ENCODE data around the gene PARP1. TPM values are rescaled to one million over a fixed set of nuclear protein-coding genes. Genes with fewer than 3 reads are reported as not detected.
"Not testable (repeated sequence)": the region's sequence is repeated elsewhere in the genome, so short reads cannot be mapped to it uniquely, and the experiment has no call there.

The PARP1 gene
- total RNA-seq, 1 donor from 2014 or later: 313 TPM

DNA sequence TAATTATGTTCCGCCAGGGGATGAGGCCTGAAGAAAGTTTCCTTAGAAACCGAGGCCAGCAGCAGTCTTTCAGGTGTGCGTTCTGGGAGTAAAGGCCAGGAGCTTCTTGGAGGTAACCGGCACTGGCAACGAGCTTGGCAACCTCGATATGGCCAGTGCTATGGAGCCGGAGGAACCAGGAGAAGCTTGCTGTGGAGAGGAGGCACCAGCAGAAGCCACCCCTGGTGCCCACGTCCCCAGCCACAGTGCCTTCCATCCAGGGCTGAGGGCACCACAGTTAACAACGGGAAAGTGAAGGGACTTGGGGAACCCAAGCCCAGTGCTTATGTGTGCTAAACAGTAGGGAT is 57.4 kb downstream of the PARP1 start:
- peaks cover 21% of the 10 kb centered on the region for H3K4me1 Mint-ChIP-seq
- TF ChIP-seq, protein P1, sequence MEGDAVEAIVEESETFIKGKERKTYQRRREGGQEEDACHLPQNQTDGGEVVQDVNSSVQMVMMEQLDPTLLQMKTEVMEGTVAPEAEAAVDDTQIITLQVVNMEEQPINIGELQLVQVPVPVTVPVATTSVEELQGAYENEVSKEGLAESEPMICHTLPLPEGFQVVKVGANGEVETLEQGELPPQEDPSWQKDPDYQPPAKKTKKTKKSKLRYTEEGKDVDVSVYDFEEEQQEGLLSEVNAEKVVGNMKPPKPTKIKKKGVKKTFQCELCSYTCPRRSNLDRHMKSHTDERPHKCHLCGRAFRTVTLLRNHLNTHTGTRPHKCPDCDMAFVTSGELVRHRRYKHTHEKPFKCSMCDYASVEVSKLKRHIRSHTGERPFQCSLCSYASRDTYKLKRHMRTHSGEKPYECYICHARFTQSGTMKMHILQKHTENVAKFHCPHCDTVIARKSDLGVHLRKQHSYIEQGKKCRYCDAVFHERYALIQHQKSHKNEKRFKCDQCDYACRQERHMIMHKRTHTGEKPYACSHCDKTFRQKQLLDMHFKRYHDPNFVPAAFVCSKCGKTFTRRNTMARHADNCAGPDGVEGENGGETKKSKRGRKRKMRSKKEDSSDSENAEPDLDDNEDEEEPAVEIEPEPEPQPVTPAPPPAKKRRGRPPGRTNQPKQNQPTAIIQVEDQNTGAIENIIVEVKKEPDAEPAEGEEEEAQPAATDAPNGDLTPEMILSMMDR (conservative IDR thresholded peaks at IDR 0.05): no peak
- H3K27me3 Mint-ChIP-seq (ENCODE audit: low read depth): no peaks in the 10 kb centered on the region
- peaks cover 1% of the 10 kb centered on the region for H3K36me3 Mint-ChIP-seq (ENCODE audit: low read depth)
- no peaks in the 10 kb centered on the region for H3K9me3 Mint-ChIP-seq
- H3K27ac Mint-ChIP-seq (ENCODE audit: unreplicated experiment): peak overlapping the region; percentile 53
- no peak for DNase-seq (ENCODE audit: low read depth, low spot score)
- H3K4me3 Mint-ChIP-seq: no peak overlapping the region

DNA sequence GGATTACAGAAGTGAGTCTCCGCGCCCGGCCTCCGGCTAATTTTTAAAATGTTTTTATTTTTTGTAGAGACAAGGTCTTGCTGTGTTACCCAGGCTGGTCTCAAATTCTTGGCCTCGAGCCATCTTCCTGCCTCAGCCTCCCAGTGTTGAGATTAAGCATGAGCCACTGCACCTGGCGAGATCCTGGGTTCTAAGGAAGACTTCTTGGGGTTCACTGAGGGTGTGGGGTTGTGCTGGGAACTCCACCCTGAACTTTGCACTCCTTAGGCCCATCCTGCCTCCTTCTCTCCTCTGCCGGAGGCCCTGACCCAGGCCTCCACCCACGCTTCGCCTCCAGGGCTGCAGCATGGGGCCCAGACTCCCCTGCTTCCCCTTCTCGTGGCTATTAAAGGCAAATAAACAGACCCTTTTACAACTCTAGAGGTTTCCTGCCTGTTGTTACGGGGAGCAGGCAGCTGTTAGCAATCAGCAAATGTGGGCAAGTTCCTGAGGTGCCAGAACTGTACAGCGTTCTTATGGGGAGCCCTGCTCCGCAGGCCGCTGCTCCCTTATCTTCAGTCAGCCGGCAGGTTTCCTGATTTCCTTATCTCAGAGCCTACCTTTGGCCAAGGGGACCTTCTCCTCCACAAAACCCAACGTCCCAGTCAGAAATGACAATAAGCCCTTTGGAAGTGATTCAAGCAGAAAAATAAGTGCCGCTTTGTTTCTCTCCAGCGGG is 57.9 kb downstream of the PARP1 start:
- H3K27me3 Mint-ChIP-seq (ENCODE audit: low read depth): no peaks in the 10 kb centered on the region
- TF ChIP-seq, protein P1 (conservative IDR thresholded peaks at IDR 0.05): no peak
- no peaks in the 10 kb centered on the region for H3K9me3 Mint-ChIP-seq
- DNase-seq (ENCODE audit: low read depth, low spot score): no peak
- no peak overlapping the region for H3K4me3 Mint-ChIP-seq
- H3K4me1 Mint-ChIP-seq: peaks cover 21% of the 10 kb centered on the region
- H3K27ac Mint-ChIP-seq (ENCODE audit: unreplicated experiment): peak overlapping the region; percentile 53
- H3K36me3 Mint-ChIP-seq (ENCODE audit: low read depth): no peaks in the 10 kb centered on the region

DNA sequence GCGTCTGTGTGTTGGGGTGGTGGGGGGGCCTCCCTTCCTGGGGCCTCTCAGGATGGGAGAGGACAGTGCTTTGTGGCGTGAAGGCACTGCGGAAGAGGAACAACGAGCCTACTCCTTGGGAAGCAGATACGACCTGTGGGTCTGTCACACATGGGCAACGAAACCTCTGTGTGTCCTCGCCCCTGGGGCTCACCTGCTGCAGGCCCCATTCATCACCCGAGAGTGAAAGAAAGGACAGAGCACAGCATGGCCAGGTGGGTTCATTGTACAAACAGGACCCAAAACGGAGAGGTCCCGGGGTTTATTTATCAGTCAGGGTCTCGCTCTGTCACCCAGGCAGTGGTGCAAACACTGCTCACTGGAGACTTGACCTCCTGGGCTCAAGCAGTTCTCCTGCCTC is 58.8 kb downstream of the PARP1 start:
- H3K27ac Mint-ChIP-seq (ENCODE audit: unreplicated experiment): no peak overlapping the region
- H3K4me1 Mint-ChIP-seq: peaks cover 21% of the 10 kb centered on the region
- no peaks in the 10 kb centered on the region for H3K27me3 Mint-ChIP-seq (ENCODE audit: low read depth)
- H3K4me3 Mint-ChIP-seq: no peak overlapping the region
- no peak for DNase-seq (ENCODE audit: low read depth, low spot score)
- H3K36me3 Mint-ChIP-seq (ENCODE audit: low read depth): no peaks in the 10 kb centered on the region
- TF ChIP-seq, protein P1 (conservative IDR thresholded peaks at IDR 0.05): no peak
- H3K9me3 Mint-ChIP-seq: no peaks in the 10 kb centered on the region

DNA sequence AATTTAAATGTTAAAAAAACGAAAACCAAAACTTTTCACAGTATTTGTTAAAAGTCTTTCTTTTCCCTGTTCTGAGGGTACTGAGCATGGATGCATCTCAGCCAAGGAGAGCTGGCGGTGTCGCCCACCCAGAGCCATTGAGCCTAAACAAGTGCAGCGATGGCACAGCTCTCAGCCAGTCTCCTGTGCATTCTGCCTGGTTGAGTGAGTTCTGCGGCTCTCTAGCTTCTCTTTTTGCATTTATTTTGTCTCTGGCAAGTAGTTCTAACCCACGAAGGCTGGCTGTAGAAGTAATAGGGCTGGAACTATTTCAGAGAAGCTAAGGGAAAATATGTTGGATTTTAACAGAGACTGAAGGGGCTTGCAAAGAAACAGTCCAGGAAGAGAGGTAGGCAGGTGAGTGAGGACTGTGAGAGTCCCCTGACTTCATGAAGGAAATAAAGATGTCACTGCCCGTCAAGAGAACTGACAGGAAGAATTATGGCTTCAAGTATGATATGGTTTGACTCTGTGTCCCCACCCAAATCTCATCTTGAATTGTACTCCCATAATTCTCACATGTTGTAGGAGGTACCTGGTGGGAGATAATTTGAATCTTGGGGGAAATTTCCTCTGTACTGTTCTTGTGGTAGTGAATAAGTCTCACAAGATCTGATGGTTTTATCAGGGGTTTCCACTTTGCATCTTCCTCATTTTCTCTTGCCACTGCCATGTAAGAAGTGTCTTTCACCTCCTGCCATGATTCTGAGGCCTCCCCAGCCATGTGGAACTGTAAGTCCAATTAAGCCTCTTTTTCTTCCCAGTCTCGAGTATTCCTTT is 63.2 kb downstream of the PARP1 start:
- Mint-ChIP-seq H3K4me1 (peaks cover 5% of the 10 kb centered on the region), H3K36me3 (ENCODE audit: low read depth) (peaks cover 5% of the 10 kb centered on the region), H3K9me3 (peaks cover 7% of the 10 kb centered on the region), H3K27me3 (ENCODE audit: low read depth) (no peaks in the 10 kb centered on the region), H3K4me3 (no peak overlapping the region), H3K27ac (ENCODE audit: unreplicated experiment) (no peak overlapping the region)
- TF ChIP-seq, protein P1 (conservative IDR thresholded peaks at IDR 0.05): no peak
- DNase-seq (ENCODE audit: low read depth, low spot score): no peak

DNA sequence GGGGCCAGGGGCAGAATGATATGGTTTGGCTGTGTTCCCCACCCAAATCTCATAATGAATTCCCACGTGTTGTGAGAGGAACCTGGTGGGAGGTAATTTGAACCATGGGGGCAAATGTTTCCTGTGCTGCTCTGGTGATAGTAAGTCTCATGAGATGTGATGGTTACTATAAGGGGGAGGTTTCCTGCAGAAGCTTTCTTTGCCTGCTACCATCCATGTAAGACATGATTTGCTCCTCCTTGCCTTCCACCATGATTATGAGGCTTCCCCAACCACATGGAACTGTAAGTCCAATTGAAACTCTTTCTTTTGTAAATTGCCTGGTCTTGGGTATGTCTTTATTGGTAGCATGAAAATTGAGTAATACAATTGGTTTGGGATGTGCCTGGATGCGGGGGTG is 65.2 kb downstream of the PARP1 start:
- H3K27me3 Mint-ChIP-seq (ENCODE audit: low read depth): no peaks in the 10 kb centered on the region
- no peak overlapping the region for H3K4me3 Mint-ChIP-seq
- TF ChIP-seq, protein P1 (conservative IDR thresholded peaks at IDR 0.05): no peak
- no peaks in the 10 kb centered on the region for H3K4me1 Mint-ChIP-seq
- no peak overlapping the region for H3K27ac Mint-ChIP-seq (ENCODE audit: unreplicated experiment)
- peaks cover 5% of the 10 kb centered on the region for H3K36me3 Mint-ChIP-seq (ENCODE audit: low read depth)
- no peak for DNase-seq (ENCODE audit: low read depth, low spot score)
- peaks cover 7% of the 10 kb centered on the region for H3K9me3 Mint-ChIP-seq

DNA sequence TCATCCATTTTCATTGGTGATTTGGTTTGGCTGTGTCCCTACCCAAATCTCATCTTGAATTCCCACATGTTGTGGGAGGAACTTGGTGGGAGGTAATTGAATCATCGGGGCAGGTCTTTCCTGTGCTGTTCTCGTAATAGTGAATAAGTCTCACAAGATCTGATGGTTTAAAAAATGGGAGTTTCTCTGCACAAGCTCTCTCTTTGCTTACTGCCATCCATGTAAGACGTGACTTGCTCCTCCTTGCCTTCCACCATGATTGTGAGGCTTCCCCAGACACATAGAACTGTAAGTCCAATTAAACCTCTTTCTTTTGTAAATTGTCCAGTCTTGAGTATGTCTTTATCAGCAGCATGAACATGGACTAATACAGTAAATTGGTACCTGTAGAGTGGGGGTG is 67.8 kb downstream of the PARP1 start:
- not testable (repeated sequence) for H3K9me3 Mint-ChIP-seq; H3K27me3 Mint-ChIP-seq (ENCODE audit: low read depth); H3K4me3 Mint-ChIP-seq; H3K4me1 Mint-ChIP-seq; DNase-seq (ENCODE audit: low read depth, low spot score); H3K27ac Mint-ChIP-seq (ENCODE audit: unreplicated experiment); H3K36me3 Mint-ChIP-seq (ENCODE audit: low read depth)

Measured in neural crest cell (in vitro differentiated cells).